ENCODE measurements around the gene KCNG2.
"Not testable (repeated sequence)": the region's sequence is repeated elsewhere in the genome, so short reads cannot be mapped to it uniquely, and the experiment has no call there.

KCNG2 gene

GRCh38 chr18:79852561-79853302, 55.0 kb downstream of the KCNG2 start:
- DNase-seq (ENCODE audit: low read depth in 2 of 2), result no peak

GRCh38 chr18:79853303-79853992, 55.7 kb downstream of the KCNG2 start:
- no peak for DNase-seq (ENCODE audit: low read depth in 2 of 2)

- no peak for DNase-seq (ENCODE audit: low read depth in 2 of 2)
Observed at GRCh38 chr18:79853993-79854364, 56.2 kb downstream of the KCNG2 start.

- DNase-seq (ENCODE audit: low read depth in 2 of 2), result no peak
Observed at GRCh38 chr18:79855147-79855933, 57.6 kb downstream of the KCNG2 start.

DNA sequence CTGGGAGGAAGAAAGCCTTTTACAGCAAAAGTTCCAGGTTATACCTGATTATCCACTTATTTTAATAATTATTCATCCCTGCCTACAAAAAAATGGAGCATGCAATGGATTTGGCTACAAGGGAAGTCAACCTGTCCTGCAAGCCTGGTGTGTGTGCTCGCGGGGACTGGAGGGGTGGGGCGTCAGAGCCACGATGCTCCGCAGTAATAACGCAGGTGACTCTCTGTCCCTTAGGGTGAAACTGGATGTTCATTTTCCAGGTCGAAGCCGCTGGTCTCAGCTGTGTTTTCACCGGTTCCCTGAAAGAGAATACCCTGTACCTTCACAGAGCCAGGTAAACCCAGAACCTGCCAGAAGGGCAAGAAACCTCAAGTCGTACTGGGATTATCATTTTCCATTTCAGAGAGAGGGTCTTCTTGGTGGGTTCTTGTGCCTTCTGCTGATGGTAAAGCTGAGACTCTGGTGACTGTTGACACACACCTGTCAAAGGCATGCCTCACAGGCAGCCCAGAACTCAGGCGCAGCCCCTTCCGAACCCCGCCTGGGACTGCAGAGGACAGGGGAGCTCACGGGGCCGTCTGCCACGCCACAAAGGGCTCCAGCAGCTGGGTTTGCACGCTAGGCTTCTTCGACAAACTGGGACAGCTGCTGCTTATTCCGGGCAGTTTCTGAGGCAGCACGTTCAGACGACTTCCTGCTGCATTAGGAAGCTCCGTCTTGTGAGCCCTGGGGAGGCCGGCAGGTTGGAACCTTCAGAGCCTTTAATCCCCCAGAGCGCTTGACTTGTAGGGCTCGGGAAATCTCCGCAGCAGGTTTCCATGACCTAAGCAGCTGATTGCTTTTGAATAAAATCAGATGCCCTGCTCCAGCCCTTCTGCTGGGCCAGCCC, 58.6 kb downstream of the KCNG2 start:
- no peak for DNase-seq (ENCODE audit: low read depth in 2 of 2)

DNA sequence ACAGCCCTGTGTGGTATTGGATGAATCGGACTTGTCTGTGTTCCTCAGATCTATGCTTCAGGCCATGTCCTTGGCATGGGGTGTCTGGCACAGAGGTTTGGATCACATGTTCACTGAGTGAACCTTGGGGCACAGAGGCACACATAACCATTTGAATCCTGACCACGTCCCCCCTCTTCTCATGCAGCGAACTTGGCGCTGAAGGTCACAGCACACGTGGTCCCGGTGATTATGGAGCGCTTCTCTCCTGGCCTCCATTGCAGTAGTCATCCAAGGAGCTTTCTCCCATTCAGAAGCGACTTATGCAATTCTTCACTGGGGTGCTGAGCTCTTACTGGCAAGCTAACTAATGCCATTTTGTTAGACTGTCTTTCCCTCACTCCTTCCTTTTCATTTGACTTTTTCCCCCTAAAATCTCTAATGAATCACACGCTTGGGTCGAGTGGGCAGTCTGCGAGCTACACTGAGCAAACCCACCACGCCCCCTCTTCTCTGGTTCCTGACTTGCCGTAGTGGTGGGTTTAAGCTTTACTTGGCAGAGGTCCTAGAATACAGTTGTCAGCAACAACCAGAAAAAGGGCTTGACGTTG, 59.4 kb downstream of the KCNG2 start:
- no peak for DNase-seq (ENCODE audit: low read depth in 2 of 2)

- no peak for DNase-seq (ENCODE audit: low read depth in 2 of 2)
Observed at GRCh38 chr18:79859314-79859713, 61.6 kb downstream of the KCNG2 start.

DNA sequence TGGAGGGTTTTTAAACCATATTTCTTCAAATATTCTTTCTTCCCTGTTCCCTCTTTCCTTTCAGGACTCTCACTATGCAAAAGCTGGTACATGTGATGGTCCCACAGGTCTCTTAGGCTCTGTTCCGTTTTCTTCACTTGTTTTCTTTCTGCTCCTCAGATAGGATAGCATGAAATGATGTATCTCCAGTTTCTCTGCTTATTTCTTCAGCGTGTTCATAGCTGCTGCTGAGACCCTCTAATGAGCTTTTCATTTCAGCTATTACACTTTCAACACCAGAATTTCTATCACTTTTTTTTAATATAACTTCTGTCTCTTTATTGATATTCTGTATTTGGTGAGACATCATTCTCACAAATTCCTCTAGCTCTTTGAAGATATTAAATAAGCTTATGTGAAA, 63.9 kb downstream of the KCNG2 start:
- no peak for DNase-seq (ENCODE audit: low read depth in 2 of 2)

DNA sequence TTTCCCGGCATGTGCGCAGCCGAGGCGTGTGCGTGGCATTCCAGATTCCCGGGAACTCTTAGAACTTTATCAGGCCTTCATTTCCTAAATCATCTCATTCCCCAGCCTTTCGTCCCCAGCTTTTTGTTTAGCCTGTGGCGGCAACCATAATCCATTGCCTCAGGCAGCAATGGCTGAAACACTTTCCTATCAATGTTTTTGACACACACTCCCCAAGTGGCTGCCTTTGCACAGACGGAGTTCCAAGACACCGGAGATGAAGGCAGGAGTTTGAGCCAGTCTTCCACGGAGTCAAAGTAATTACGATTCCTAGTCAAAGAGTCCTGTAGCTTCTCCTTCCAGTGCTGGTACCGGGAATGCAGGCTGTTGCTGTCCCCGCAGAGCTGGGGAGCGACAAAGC, 64.8 kb downstream of the KCNG2 start:
- no peak for DNase-seq (ENCODE audit: low read depth in 2 of 2)

- DNase-seq (ENCODE audit: low read depth in 2 of 2), result no peak
Observed at GRCh38 chr18:79863161-79864005, 65.6 kb downstream of the KCNG2 start.

DNA sequence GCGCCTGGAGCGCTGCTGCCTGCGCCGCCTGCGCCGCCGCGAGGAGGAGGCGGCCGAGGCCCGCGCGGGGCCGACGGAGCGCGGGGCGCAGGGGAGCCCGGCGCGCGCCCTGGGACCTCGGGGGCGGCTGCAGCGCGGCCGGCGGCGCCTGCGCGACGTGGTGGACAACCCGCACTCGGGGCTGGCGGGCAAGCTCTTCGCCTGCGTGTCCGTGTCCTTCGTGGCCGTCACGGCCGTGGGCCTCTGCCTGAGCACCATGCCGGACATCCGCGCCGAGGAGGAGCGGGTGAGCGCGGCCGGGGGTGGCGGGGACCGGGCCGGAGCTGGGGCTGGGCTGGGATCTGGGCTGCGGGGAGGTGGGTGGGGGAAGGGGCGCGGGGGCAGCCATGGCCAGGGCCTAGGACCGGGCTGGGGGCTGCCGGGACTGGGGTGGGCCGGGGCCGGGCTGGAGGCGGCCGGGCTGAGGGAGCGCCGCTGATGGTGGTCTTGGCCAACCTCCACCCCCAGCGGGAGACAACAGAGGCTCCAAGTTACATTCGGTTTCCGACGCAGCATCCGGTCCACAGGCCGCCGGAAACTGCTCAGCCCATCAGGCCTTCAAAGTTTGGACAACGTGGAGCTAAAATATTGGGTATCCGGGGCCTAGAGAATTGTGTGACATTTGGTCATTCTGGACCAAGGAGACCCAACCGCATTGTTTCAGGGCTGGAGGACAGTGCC, 66.4 kb downstream of the KCNG2 start:
- no peak for DNase-seq (ENCODE audit: low read depth in 2 of 2)

DNA sequence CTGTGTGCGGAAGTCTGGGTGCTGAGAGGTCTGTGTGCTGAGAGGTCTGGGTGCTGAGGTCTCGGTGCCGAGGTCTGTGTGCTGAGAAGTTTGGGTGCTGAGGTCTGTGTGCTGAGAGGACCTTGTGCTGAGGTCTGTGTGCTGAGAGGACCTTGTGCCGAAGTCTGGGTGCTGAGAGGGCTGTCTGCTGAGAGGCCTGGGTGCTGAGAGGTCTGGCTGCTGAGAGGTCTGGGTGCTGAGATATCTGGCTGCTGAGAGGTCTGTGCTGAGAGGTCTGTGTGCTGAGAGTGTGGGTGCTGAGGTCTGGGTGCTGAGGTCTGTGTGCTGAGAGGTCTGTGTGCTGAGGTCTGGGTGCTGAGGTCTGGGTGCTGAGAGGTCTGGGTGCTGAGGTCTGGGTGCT, 67.2 kb downstream of the KCNG2 start:
- not testable (repeated sequence) for DNase-seq (ENCODE audit: low read depth in 2 of 2)

DNA sequence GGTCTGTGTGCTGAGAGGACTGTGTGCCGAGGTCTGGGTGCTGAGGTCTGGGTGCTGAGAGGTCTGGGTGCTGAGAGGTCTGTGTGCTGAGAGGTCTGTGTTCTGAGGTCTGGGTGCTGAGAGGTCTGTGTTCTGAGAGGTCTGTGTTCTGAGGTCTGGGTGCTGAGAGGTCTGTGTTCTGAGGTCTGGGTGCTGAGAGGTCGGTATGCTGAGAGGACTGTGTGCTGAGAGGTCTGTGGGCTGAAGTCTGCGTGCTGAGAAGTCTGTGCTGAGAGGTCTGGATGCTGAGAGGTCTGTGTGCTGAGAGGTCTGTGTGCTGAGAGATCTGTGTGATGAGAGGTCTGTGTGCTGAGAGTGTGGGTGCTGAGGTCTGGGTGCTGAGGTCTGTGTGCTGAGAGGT, 68.2 kb downstream of the KCNG2 start:
- DNase-seq (ENCODE audit: low read depth in 2 of 2), result not testable (repeated sequence)

GRCh38 chr18:79866889-79867574, 69.3 kb downstream of the KCNG2 start:
- no peak for DNase-seq (ENCODE audit: low read depth in 2 of 2)

- DNase-seq (ENCODE audit: low read depth in 2 of 2), result no peak
Observed at GRCh38 chr18:79867666-79868065, 69.9 kb downstream of the KCNG2 start.

GRCh38 chr18:79868168-79868784, 70.5 kb downstream of the KCNG2 start:
- DNase-seq (ENCODE audit: low read depth in 2 of 2), result no peak

- no peak for DNase-seq (ENCODE audit: low read depth in 2 of 2)
Observed at GRCh38 chr18:79868811-79869541, 71.2 kb downstream of the KCNG2 start.

Measured in stimulated activated CD4-positive, alpha-beta T cell treated with anti-CD3 and anti-CD28 coated beads, Interleukin-12 subunit alpha, Interleukin-12 subunit beta, amount 100 ng/mL, for 24 hours (primary cell).